Adrenal gland (tissue), 12 donors: ENCODE results near the gene RTP1. TPM values are rescaled to one million over a fixed set of nuclear protein-coding genes. Genes with fewer than 3 reads are reported as not detected.

Experiments
- DNase-seq, 7 donors: peaks; one replicate each; pipeline ENCODE4 v3.0.0-alpha.2; 2019 to 2020
- H3K27ac ChIP-seq, 5 donors: fragments of 200-600 bp; sonication (generic) in 4 of 5; 1 replicate in 3 of 5; 2 replicates in 2 of 5; pipeline versions ENCODE4 v1.5.1 to v1.8.0; 2016 to 2020; ENCODE audit warnings: mild to moderate bottlenecking in 1 of 5
- H3K27me3 ChIP-seq: fragments of 200-600 bp; 2 replicates; pipeline ENCODE4 v1.8.0; 2021
- H3K36me3 ChIP-seq, 2 donors: fragments of 200-600 bp; replicated peaks in 1 of 2; 1 replicate in 1 of 2; 2 replicates in 1 of 2; pipeline versions ENCODE4 v1.5.1 to v1.8.0; 2018 to 2022
- H3K4me1 ChIP-seq, 2 donors: fragments of 200-600 bp; replicated peaks in 1 of 2; 1 replicate in 1 of 2; 2 replicates in 1 of 2; pipeline versions ENCODE4 v1.5.1 to v1.8.0; 2018 to 2021
- H3K4me3 ChIP-seq, 4 donors: fragments of 200-600 bp; sonication (generic) in 3 of 4; one replicate each; pipeline ENCODE4 v1.5.1; 2016 to 2018
- H3K9me3 ChIP-seq, 3 donors: fragments of 200-600 bp; sonication (generic) in 1 of 3; replicated peaks in 1 of 3; 1 replicate in 2 of 3; 2 replicates in 1 of 3; pipeline versions ENCODE4 v1.5.1 to v1.8.0; 2016 to 2021
- POLR2A ChIP-seq, 2 donors: fragments of 450-650 bp; IDR thresholded peaks; one replicate each; pipeline ENCODE4 v1.6.1; 2017; ENCODE audit warnings: antibody characterized with exemption in 2 of 2, mild to moderate bottlenecking in 2 of 2, moderate library complexity in 1 of 2
- WGBS, 4 donors: extraction: QIAGEN DNeasy Blood & Tissue Kit in 2 of 4; methylation state at CpG; one replicate each; pipeline versions ENCODE4 v1.1.5 to v1.1.7; 2013 to 2017; 5-methylcytosine and 5-hydroxymethylcytosine counted together
- intact Hi-C, 2 donors: fragments of 100-400 bp; cut with DNase I; formaldehyde crosslinking; loops; one replicate each; pipeline versions ENCODE4 v1.14.1 to v1.15.0; 2022 to 2023
- polyA plus RNA-seq, 3 donors: library from polyadenylated mRNA; stranded (reverse); fragments of 200-250 nt in 2 of 3; fragments of 350-450 nt in 1 of 3; fragmentation: Illumina TruSeq in 1 of 3; extraction: RNeasy Lipid Tissue Mini Kit (QIAGEN cat#74804) in 1 of 3; gene quantifications; one replicate each; pipeline ENCODE4 v1.2.3, GENCODE V29; 2013 to 2014
- total RNA-seq, 9 donors: library from RNA; depleted of rRNA in 4 of 9; stranded (reverse); fragments of >200 nt in 4 of 9; fragments of 120-200 nt in 1 of 9; fragmentation: NEBNext Ultra II Directional in 1 of 9; extraction: Animal tissue kit (Norgen Biotek cat#: 25700) in 1 of 9; gene quantifications; one replicate each; pipeline versions ENCODE4 v1.1.0 to v1.2.4, GENCODE V29; 2013 to 2023
- TF ChIP-seq, protein P1 (sequence below), 6 experiments: fragments of 450-650 bp in 4 of 6; fragments of 200-600 bp in 2 of 6; sonication (generic) in 1 of 6; IDR thresholded peaks; 1 replicate in 5 of 6; 2 replicates in 1 of 6; pipeline versions ENCODE4 v1.5.1 to v1.8.0; 2016 to 2021; ENCODE audit warnings: antibody characterized with exemption in 6 of 6, mild to moderate bottlenecking in 2 of 6, moderate library complexity in 1 of 6
- donor health status: healthy with polysubstance abuse.
- donor health status: Bipolar disorder and iron deficiency.
- donor health status: DM: yes; HTN: yes; CAD: no.
- donor health status: DM: no; HTN: no; CAD: no.
- donor health status: DM: no; HTN: no; CAD: no.
- donor health status: DM: yes; HTN: yes; CAD: no.

Gene RTP1
- total and polyA plus RNA-seq, 12 donors, result 0.03 to 0.11 TPM; not detected in 10

DNA sequence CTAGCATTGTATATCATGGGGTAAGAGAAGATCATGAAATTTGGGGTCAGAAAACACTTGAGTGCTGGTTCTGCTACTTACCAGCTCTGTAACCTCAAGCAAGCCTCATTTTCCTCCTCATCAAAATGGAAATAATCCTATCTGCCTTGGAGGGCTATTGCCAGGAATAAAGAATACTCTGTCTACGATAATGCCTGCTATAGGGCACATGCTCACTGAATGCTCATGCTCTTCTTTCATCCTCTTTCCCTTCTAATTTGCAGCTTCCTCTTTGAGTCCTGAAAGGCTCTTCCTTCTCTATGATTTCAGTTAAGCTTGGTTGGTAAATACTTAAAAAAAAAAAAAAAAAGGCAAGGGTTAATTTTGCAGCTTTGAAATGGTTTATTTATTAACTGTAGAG lies 12.8 kb downstream of the RTP1 start:
- no peak for TF ChIP-seq POLR2A (IDR thresholded peaks at IDR 0.05)
- TF ChIP-seq, protein P1, sequence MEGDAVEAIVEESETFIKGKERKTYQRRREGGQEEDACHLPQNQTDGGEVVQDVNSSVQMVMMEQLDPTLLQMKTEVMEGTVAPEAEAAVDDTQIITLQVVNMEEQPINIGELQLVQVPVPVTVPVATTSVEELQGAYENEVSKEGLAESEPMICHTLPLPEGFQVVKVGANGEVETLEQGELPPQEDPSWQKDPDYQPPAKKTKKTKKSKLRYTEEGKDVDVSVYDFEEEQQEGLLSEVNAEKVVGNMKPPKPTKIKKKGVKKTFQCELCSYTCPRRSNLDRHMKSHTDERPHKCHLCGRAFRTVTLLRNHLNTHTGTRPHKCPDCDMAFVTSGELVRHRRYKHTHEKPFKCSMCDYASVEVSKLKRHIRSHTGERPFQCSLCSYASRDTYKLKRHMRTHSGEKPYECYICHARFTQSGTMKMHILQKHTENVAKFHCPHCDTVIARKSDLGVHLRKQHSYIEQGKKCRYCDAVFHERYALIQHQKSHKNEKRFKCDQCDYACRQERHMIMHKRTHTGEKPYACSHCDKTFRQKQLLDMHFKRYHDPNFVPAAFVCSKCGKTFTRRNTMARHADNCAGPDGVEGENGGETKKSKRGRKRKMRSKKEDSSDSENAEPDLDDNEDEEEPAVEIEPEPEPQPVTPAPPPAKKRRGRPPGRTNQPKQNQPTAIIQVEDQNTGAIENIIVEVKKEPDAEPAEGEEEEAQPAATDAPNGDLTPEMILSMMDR (IDR thresholded peaks at IDR 0.05), result no peak
- no peak overlapping the region for H3K27ac ChIP-seq
- peaks cover 0 to 8% of the 10 kb centered on the region in 2 donors for H3K4me1 ChIP-seq
- H3K36me3 ChIP-seq, result no peaks in the 10 kb centered on the region
- H3K4me3 ChIP-seq, result no peak overlapping the region
- intact Hi-C loops, result no loop called here
- 56 to 74% (median 70%) methylated on average over 1 of the region's 1 CpG for WGBS, 4 donors
- no peaks in the 10 kb centered on the region for H3K9me3 ChIP-seq
- DNase-seq, result no peak
- H3K27me3 ChIP-seq, result no peaks in the 10 kb centered on the region

GRCh38 chr3:187210545-187211327 lies 13.4 kb downstream of the RTP1 start:
- H3K9me3 ChIP-seq, result no peaks in the 10 kb centered on the region
- H3K4me3 ChIP-seq, result no peak overlapping the region
- H3K4me1 ChIP-seq, result peaks cover 0 to 8% of the 10 kb centered on the region in 2 donors
- no peaks in the 10 kb centered on the region for H3K36me3 ChIP-seq
- peak overlapping the region in 1 of 5 donors; percentile 5 for H3K27ac ChIP-seq
- DNase-seq, result no peak
- WGBS, 4 donors, result 50 to 62% (median 52%) methylated on average over 6 of the region's 6 CpGs
- intact Hi-C loops, result no loop called here
- H3K27me3 ChIP-seq, result no peaks in the 10 kb centered on the region
- TF ChIP-seq, protein P1 (IDR thresholded peaks at IDR 0.05), result no peak
- TF ChIP-seq POLR2A (IDR thresholded peaks at IDR 0.05), result no peak

GRCh38 chr3:187211532-187212195 lies 14.4 kb downstream of the RTP1 start:
- WGBS, 4 donors, result 84 to 95% (median 89%) methylated on average over 3 of the region's 3 CpGs

GRCh38 chr3:187212196-187212545 lies 14.9 kb downstream of the RTP1 start:
- H3K4me3 ChIP-seq, result no peak overlapping the region
- TF ChIP-seq POLR2A (IDR thresholded peaks at IDR 0.05), result no peak
- TF ChIP-seq, protein P1 (IDR thresholded peaks at IDR 0.05), result no peak
- 91 to 93% (median 92%) methylated on average over 3 of the region's 3 CpGs for WGBS, 4 donors
- intact Hi-C loops, result no loop called here
- H3K27ac ChIP-seq, result no peak overlapping the region
- peaks cover 0 to 8% of the 10 kb centered on the region in 2 donors for H3K4me1 ChIP-seq
- H3K27me3 ChIP-seq, result no peaks in the 10 kb centered on the region
- H3K9me3 ChIP-seq, result no peaks in the 10 kb centered on the region
- no peak for DNase-seq
- no peaks in the 10 kb centered on the region for H3K36me3 ChIP-seq

More at GRCh38 chr3:187211532-187212195, 14.4 kb downstream of the RTP1 start:
- intact Hi-C loops, result no loop called here
- Histone ChIP-seq H3K27ac (no peak overlapping the region), H3K4me1 (peaks cover 0 to 8% of the 10 kb centered on the region in 2 donors), H3K36me3 (no peaks in the 10 kb centered on the region), H3K9me3 (no peaks in the 10 kb centered on the region), H3K4me3 (no peak overlapping the region), H3K27me3 (no peaks in the 10 kb centered on the region)
- TF ChIP-seq, protein P1 (IDR thresholded peaks at IDR 0.05), result no peak
- no peak for TF ChIP-seq POLR2A (IDR thresholded peaks at IDR 0.05)
- no peak for DNase-seq
